DOHH2 (cell line): ENCODE data around the gene CELA1.

Source experiments
- CTCF ChIP-seq: fragments of 200-600 bp; sonication (generic); IDR thresholded peaks from one replicate; pipeline ENCODE4 v1.5.1; 2014; ENCODE audit warnings: antibody characterized with exemption, mild to moderate bottlenecking, low read depth, low read length; ENCODE audit not compliant: poor library complexity, severe bottlenecking
- EZH2phosphoT487 ChIP-seq: fragments of 200-600 bp; sonication (generic); IDR thresholded peaks from 2 replicates; pipeline ENCODE4 v1.6.1; 2017; ENCODE audit warnings: borderline replicate concordance, mild to moderate bottlenecking, antibody characterized with exemption, low read length, moderate library complexity, mixed read lengths

- TF ChIP-seq CTCF (no peak), EZH2phosphoT487 (no peak)
These were observed 18.8 kb upstream of the CELA1 start for GRCh38 chr12:51365276-51365675.
